GM12878 (cell line): ENCODE data around the gene ANKRD55. TPM values are rescaled to one million over a fixed set of nuclear protein-coding genes. Genes with fewer than 3 reads are reported as not detected.

ENCODE experiments used
- ATF7 ChIP-seq: fragments of 450-650 bp; IDR thresholded peaks from 2 replicates; pipeline ENCODE4 v1.6.1; 2016; ENCODE audit warnings: low read depth, mild to moderate bottlenecking
- ESRRA ChIP-seq: IDR thresholded peaks from 2 replicates; pipeline ENCODE4 v1.6.1; 2012; ENCODE audit warnings: mild to moderate bottlenecking, low read length, improper control_type of control experiment
- HDAC6 ChIP-seq: fragments of 200-600 bp; sonication (generic); IDR thresholded peaks from one replicate; pipeline ENCODE4 v1.8.0; 2017; ENCODE audit warnings: antibody characterized with exemption; ENCODE audit not compliant: unreplicated experiment
- IKZF1 ChIP-seq: fragments of 450-650 bp; conservative IDR thresholded peaks from 2 replicates; pipeline ENCODE4 v1.6.1; 2017; ENCODE audit warnings: antibody characterized with exemption, mild to moderate bottlenecking
- IRF4 ChIP-seq: IDR thresholded peaks from 2 replicates; pipeline ENCODE4 v1.6.1; 2011; ENCODE audit warnings: low read depth, low read length
- JUNB ChIP-seq: IDR thresholded peaks from 2 replicates; pipeline ENCODE4 v1.6.1; 2016; ENCODE audit warnings: antibody characterized with exemption, mild to moderate bottlenecking
- JUND ChIP-seq: IDR thresholded peaks from 2 replicates; pipeline ENCODE4 v1.6.1; 2012; ENCODE audit warnings: low read depth, mild to moderate bottlenecking, low read length, improper control_type of control experiment, moderate library complexity
- POU2F2 ChIP-seq: IDR thresholded peaks from 3 replicates; pipeline ENCODE4 v1.6.1; 2011; ENCODE audit warnings: low read depth, mild to moderate bottlenecking, low read length, borderline replicate concordance
- PRDM15 ChIP-seq: fragments of 450-650 bp; formaldehyde crosslinking; IDR thresholded peaks from 2 replicates; pipeline ENCODE4 v1.4.0; 2020; ENCODE audit warnings: mild to moderate bottlenecking, moderate library complexity
- SKIL ChIP-seq: fragments of 450-650 bp; IDR thresholded peaks from 2 replicates; pipeline ENCODE4 v1.6.1; 2017; ENCODE audit warnings: mild to moderate bottlenecking, low read depth, inconsistent platforms; ENCODE audit not compliant: poor library complexity, severe bottlenecking
- USF1 ChIP-seq: IDR thresholded peaks from 2 replicates; pipeline ENCODE4 v1.6.1; 2011; ENCODE audit warnings: borderline replicate concordance, low read depth, mild to moderate bottlenecking, moderate library complexity, mixed read lengths, low read length; ENCODE audit not compliant: insufficient read depth; ENCODE audit errors: extremely low read length
- WRNIP1 ChIP-seq: IDR thresholded peaks from 2 replicates; pipeline ENCODE4 v1.6.1; 2011; ENCODE audit warnings: low read depth, low read length, improper control_type of control experiment, borderline replicate concordance
- ZNF384 ChIP-seq: IDR thresholded peaks from 2 replicates; pipeline ENCODE4 v1.6.1; 2012; ENCODE audit warnings: low read depth, mild to moderate bottlenecking, low read length, improper control_type of control experiment, borderline replicate concordance
- ZNF592 ChIP-seq: fragments of 450-650 bp; IDR thresholded peaks from 2 replicates; pipeline ENCODE4 v1.6.1; 2017; ENCODE audit warnings: mild to moderate bottlenecking, moderate library complexity
- polyA plus RNA-seq, 11 experiments: library from polyadenylated mRNA; depleted of rRNA in 4 of 11; unstranded in 6 of 11; stranded (reverse) in 5 of 11; fragments of >200 nt; fragmentation: Nextera tagmentation in 4 of 11; fragmentation: Illumina TruSeq in 1 of 11; extraction: Ambion mirVana in 4 of 11; extraction: Trizol in 1 of 11; gene quantifications; 1 replicate in 1 of 11; 2 replicates in 10 of 11; pipeline versions ENCODE4 v1.2.1 to v1.2.3, GENCODE V29; 2011 to 2016; ENCODE audit warnings: inconsistent platforms in 2 of 11, missing spikeins in 2 of 11, low read depth in 1 of 11
- total RNA-seq, 4 experiments: library from RNA; depleted of rRNA in 3 of 4; stranded (reverse); fragments of >200 nt in 3 of 4; fragmentation: Illumina TruSeq in 1 of 4; extraction: Trizol in 1 of 4; gene quantifications; 2 replicates each; pipeline versions ENCODE4 v1.2.1 to v1.2.3, GENCODE V29; 2013 to 2021

ANKRD55 gene
- total and polyA plus RNA-seq, 10 of the 15 experiments (the other 5 are each of a cell fraction or from before 2014, with no cell fraction given) = 0.04 TPM; not detected in 9

- TF ChIP-seq PRDM15 (CRISPR knock-in tag) (no peak), IRF4 (peak; percentile 71; the same call in 1 of the 2 replicates), ESRRA (peak; percentile 76; the same call in 1 of the 2 replicates), ZNF592 (no peak), WRNIP1 (0 out of 2 replicates have a peak, but pooled peaks have one; percentile 80), SKIL (peak; percentile 33), HDAC6 (no peak), ATF7 (no peak; the same call in 1 of the 2 replicates), ZNF384 (peak; percentile 73), POU2F2 (peak; percentile 63; the same call in 2 of the 3 replicates), IKZF1 (peak; percentile 76), USF1 (no peak), JUND (0 out of 2 replicates have a peak, but pooled peaks have one; percentile 19), JUNB (no peak)
Measured at GRCh38 chr5:56200971-56201666, 32.0 kb downstream of the ANKRD55 start (continued).
